Measurements from ENCODE around the gene PRKAG1.

DNA sequence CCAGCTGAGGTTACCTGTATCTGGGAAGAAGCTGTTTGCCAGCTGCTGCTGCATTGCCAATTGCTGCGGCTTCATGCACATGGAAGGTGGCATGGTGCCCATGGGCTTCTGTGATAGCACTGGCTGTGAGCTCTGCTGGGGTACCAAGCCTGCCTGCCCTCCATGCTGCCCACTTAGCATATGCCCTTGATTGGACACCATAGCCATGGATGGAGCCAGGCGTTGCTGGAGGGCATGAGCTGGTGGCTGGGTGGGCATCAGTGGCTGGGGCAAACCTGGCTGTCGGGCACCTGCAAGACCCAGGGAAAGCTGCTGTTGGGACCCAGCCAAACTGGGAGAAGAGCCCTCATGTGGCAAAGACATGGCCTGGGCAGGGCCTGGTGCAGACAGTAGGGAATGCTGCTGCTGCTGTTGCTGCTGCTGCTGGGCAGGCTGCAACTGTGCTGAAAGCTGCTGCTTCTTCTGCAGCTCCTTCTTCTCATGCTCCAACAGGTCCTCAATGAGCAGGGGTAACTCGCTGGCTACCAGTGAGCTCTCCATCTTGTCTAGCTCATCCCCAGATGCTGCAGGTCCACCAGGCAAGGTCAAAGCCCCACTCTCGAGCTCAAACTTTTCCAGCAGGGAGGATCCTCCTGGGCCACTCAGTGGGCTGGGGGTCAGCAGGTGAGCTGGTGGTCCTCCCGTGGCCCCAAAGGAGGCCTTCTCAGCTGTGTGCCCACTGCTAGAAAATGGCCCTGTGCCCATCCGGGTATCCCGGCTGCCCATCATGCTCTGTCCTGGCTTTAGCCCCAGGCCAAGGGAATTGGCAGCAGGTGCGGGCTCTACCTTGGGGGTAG lies 18.8 kb upstream of the PRKAG1 start:
- TF ChIP-seq CTCF (IDR thresholded peaks at IDR 0.05; ENCODE audit: insufficient read depth, low read depth, low read length) (no peak), EZH2 (IDR thresholded peaks at IDR 0.05; ENCODE audit: insufficient read depth, low read length) (no peak)

Measured in astrocyte (in vitro differentiated cells and primary cell).